ENCODE data around the gene SNHG17.

The SNHG17 gene

GRCh38 chr20:38377039-38377685 lies 58.0 kb downstream of the SNHG17 start:
- WGBS, 2 experiments, result 88 to 89% methylated on average over 11 of the region's 11 CpGs
- H3K27me3 ChIP-seq (ENCODE audit: control insufficient read depth, insufficient read depth, low read length, poor library complexity, severe bottlenecking), result no peaks in the 10 kb centered on the region
- H3K27ac ChIP-seq (ENCODE audit: insufficient read depth, low read depth, low read length, poor library complexity, severe bottlenecking), result no peak overlapping the region
- no peak overlapping the region for H3K4me3 ChIP-seq (ENCODE audit: insufficient read depth, low read depth, low read length)
- H3K4me1 ChIP-seq (ENCODE audit: control insufficient read depth, insufficient read depth, low read length), result no peaks in the 10 kb centered on the region
- H3K9me3 ChIP-seq (ENCODE audit: control insufficient read depth, low read length), result no peaks in the 10 kb centered on the region
- no peaks in the 10 kb centered on the region for H3K36me3 ChIP-seq (ENCODE audit: control insufficient read depth, insufficient read depth, low read length)

- Histone ChIP-seq H3K4me3 (ENCODE audit: insufficient read depth, low read depth, low read length) (no peak overlapping the region), H3K36me3 (ENCODE audit: control insufficient read depth, insufficient read depth, low read length) (no peaks in the 10 kb centered on the region), H3K27ac (ENCODE audit: insufficient read depth, low read depth, low read length, poor library complexity, severe bottlenecking) (no peak overlapping the region), H3K4me1 (ENCODE audit: control insufficient read depth, insufficient read depth, low read length) (no peaks in the 10 kb centered on the region), H3K9me3 (ENCODE audit: control insufficient read depth, low read length) (no peaks in the 10 kb centered on the region), H3K27me3 (ENCODE audit: control insufficient read depth, insufficient read depth, low read length, poor library complexity, severe bottlenecking) (no peaks in the 10 kb centered on the region)
- WGBS, 2 experiments, result 94 to 96% methylated on average over 4 to 5 of the region's 5 CpGs
These were observed 61.2 kb downstream of the SNHG17 start for GRCh38 chr20:38373898-38374297.

GRCh38 chr20:38373231-38373867 lies 61.8 kb downstream of the SNHG17 start:
- WGBS, 2 experiments, result 66 to 73% methylated on average over 7 of the region's 7 CpGs
- Histone ChIP-seq H3K9me3 (ENCODE audit: control insufficient read depth, low read length) (no peaks in the 10 kb centered on the region), H3K36me3 (ENCODE audit: control insufficient read depth, insufficient read depth, low read length) (no peaks in the 10 kb centered on the region), H3K4me3 (ENCODE audit: insufficient read depth, low read depth, low read length) (no peak overlapping the region), H3K27me3 (ENCODE audit: control insufficient read depth, insufficient read depth, low read length, poor library complexity, severe bottlenecking) (no peaks in the 10 kb centered on the region), H3K27ac (ENCODE audit: insufficient read depth, low read depth, low read length, poor library complexity, severe bottlenecking) (no peak overlapping the region), H3K4me1 (ENCODE audit: control insufficient read depth, insufficient read depth, low read length) (no peaks in the 10 kb centered on the region)

- WGBS, 2 experiments, result 97 to 98% methylated on average over 3 to 4 of the region's 5 CpGs
- Histone ChIP-seq H3K36me3 (ENCODE audit: control insufficient read depth, insufficient read depth, low read length) (no peaks in the 10 kb centered on the region), H3K4me3 (ENCODE audit: insufficient read depth, low read depth, low read length) (no peak overlapping the region), H3K9me3 (ENCODE audit: control insufficient read depth, low read length) (no peaks in the 10 kb centered on the region), H3K27me3 (ENCODE audit: control insufficient read depth, insufficient read depth, low read length, poor library complexity, severe bottlenecking) (no peaks in the 10 kb centered on the region), H3K27ac (ENCODE audit: insufficient read depth, low read depth, low read length, poor library complexity, severe bottlenecking) (no peak overlapping the region), H3K4me1 (ENCODE audit: control insufficient read depth, insufficient read depth, low read length) (no peaks in the 10 kb centered on the region)
These were observed 62.3 kb downstream of the SNHG17 start for GRCh38 chr20:38372806-38373205.

Measured in ectodermal cell (in vitro differentiated cells).